ENCODE results near the gene STING1. TPM values are rescaled to one million over a fixed set of nuclear protein-coding genes. Genes with fewer than 3 reads are reported as not detected.
A peak's percentile ranks its signal among the peaks of the same experiment; 100 is the strongest.

STING1 gene
- total and polyA plus RNA-seq, 2 of the 8 experiments (the other 6 are each of a cell fraction or from before 2014, with no cell fraction given): 0.26 to 0.47 TPM

GRCh38 chr5:139514486-139514856 is 31.9 kb upstream of the STING1 start:
- Histone ChIP-seq H3K4me2 (ENCODE audit: insufficient read depth in 1 of 2, low read depth in 2 of 2, low read length in 2 of 2) (no peak overlapping the region), H4K91ac (replicated peaks; ENCODE audit: insufficient read length, low read length) (no peak overlapping the region), H3K27ac (ENCODE audit: low read depth, low read length) (no peak overlapping the region), H2BK12ac (ENCODE audit: low read depth, low read length) (no peak overlapping the region), H2BK20ac (ENCODE audit: low read length) (0 out of 2 replicates have a peak overlapping the region, but pooled peaks have one; percentile 21), H2BK5ac (ENCODE audit: low read depth, low read length) (no peak overlapping the region), H3K4me3 (ENCODE audit: extremely low read depth in 1 of 4, insufficient read depth in 2 of 4, low read depth in 3 of 4, low read length in 4 of 4) (no peak overlapping the region), H3K79me2 (ENCODE audit: control insufficient read depth in 1 of 2, insufficient read depth in 2 of 2, low read length in 2 of 2) (no peaks in the 10 kb centered on the region), H4K8ac (ENCODE audit: extremely low read depth, insufficient read depth, low read length) (no peak overlapping the region), H3K9ac (replicated peaks in 1 of 4; ENCODE audit: extremely low read depth in 1 of 4, low read depth in 3 of 4, low read length in 3 of 4) (no peak overlapping the region), H3K23ac (ENCODE audit: insufficient read length) (no peak overlapping the region), H4K5ac (ENCODE audit: insufficient read length, low read depth, low read length) (no peak overlapping the region), H2AFZ (ENCODE audit: low read length) (no peak overlapping the region), H2BK120ac (replicated peaks; ENCODE audit: low read depth, low read length) (no peak overlapping the region), H3K4me1 (replicated peaks in 1 of 4; ENCODE audit: control insufficient read depth in 3 of 4, insufficient read depth in 4 of 4, low read length in 3 of 4) (peaks cover 3 to 14% (median 5%) of the 10 kb centered on the region in 4 experiments; a peak in 5 of 7 replicates), H3K36me3 (ENCODE audit: control insufficient read depth in 2 of 4, insufficient read depth in 4 of 4, low read length in 3 of 4) (no peaks in the 10 kb centered on the region), H3K23me2 (ENCODE audit: low read depth, low read length) (0 out of 2 replicates have a peak, but pooled peaks cover 4% of the 10 kb centered on the region), H3K18ac (ENCODE audit: extremely low read depth, low read length) (no peak overlapping the region), H3K79me1 (ENCODE audit: low read depth, low read length) (no peaks in the 10 kb centered on the region), H3K27me3 (replicated peaks in 1 of 4; ENCODE audit: control insufficient read depth in 3 of 4, extremely low read depth in 1 of 4, insufficient read depth in 3 of 4, low read length in 3 of 4) (no peaks in the 10 kb centered on the region; a peak in 1 of 7 replicates), H3K56ac (replicated peaks; ENCODE audit: insufficient read length, low read depth, low read length) (no peak overlapping the region), H2AK5ac (ENCODE audit: low read depth, low read length) (no peak overlapping the region), H3K14ac (ENCODE audit: insufficient read length) (no peak overlapping the region), H2BK15ac (ENCODE audit: low read length) (0 out of 2 replicates have a peak overlapping the region, but pooled peaks have one; percentile 46), H3K9me3 (ENCODE audit: insufficient read depth in 2 of 2, low read depth in 1 of 2, low read length in 1 of 2) (no peaks in the 10 kb centered on the region), H4K20me1 (replicated peaks in 1 of 2; ENCODE audit: control insufficient read depth in 1 of 2, insufficient read depth in 2 of 2, low read length in 2 of 2) (no peaks in the 10 kb centered on the region), H3K4ac (replicated peaks; ENCODE audit: insufficient read length, low read depth, low read length) (no peak overlapping the region)
- CTCF ChIA-PET (ENCODE audit: partially characterized antibody): interaction anchor here (1.0 to 17.5 kb wide), 20 partner anchors 10 to 221 kb away, joined by 3 to 319 read pairs (median 8); partner anchors contain the start of genes DNAJC18, ECSCR, MATR3 and SMIM33
- no peak for FAIRE-seq
- 96% methylated on average over 2 of the region's 2 CpGs; no CpG with 5 or more reads in 1 of the 2 experiments for WGBS, 2 experiments (ENCODE audit: extremely low coverage in 1 of 2, insufficient coverage in 1 of 2, insufficient read length in 1 of 2, insufficient replicate concordance in 2 of 2, low coverage in 1 of 2, low lambda C conversion rate in 2 of 2, missing lambda C conversion rate in 1 of 2)
- POLR2A ChIA-PET (ENCODE audit: partially characterized antibody): interaction anchor here (0.9 to 1.6 kb wide), 4 partner anchors 9 to 221 kb away, joined by 3 to 4 read pairs (median 4); partner anchors contain the start of gene MATR3
- no peak for DNase-seq (ENCODE audit: low read depth in 1 of 2, low spot score in 2 of 2)
- TF ChIP-seq GTF2F1 (IDR thresholded peaks at IDR 0.05; ENCODE audit: borderline replicate concordance, low read depth, low read length) (no peak), EGR1 (IDR thresholded peaks at IDR 0.05; ENCODE audit: borderline replicate concordance, low read depth, low read length) (no peak), RXRA (IDR thresholded peaks at IDR 0.05; ENCODE audit: insufficient read depth, low read depth, low read length) (no peak), CEBPB (IDR thresholded peaks at IDR 0.05; ENCODE audit: low read depth, low read length) (no peak), SIN3A (conservative IDR thresholded peaks at IDR 0.05 in 1 of 2, IDR thresholded peaks at IDR 0.05 in 1 of 2; ENCODE audit: low read depth in 1 of 2, low read length in 2 of 2) (no peak), PHF8 (conservative IDR thresholded peaks at IDR 0.05; ENCODE audit: low read depth, low read length) (no peak), CBX8 (IDR thresholded peaks at IDR 0.05; ENCODE audit: borderline replicate concordance, low read depth, low read length) (no peak), EP300 (IDR thresholded peaks at IDR 0.05; ENCODE audit: borderline replicate concordance in 1 of 2, low read depth in 2 of 2, low read length in 2 of 2) (no peak), NANOG (IDR thresholded peaks at IDR 0.05; ENCODE audit: insufficient read depth, low read depth, low read length, poor library complexity, severe bottlenecking) (no peak), SRF (IDR thresholded peaks at IDR 0.05; ENCODE audit: low read depth, low read length) (no peak), SP1 (IDR thresholded peaks at IDR 0.05; ENCODE audit: low read depth, low read length) (no peak), TAF7 (optimal IDR thresholded peaks at IDR 0.05; ENCODE audit: borderline replicate concordance, low read depth, low read length) (no peak)
- TF ChIP-seq, protein P1, sequence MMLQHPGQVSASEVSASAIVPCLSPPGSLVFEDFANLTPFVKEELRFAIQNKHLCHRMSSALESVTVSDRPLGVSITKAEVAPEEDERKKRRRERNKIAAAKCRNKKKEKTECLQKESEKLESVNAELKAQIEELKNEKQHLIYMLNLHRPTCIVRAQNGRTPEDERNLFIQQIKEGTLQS (IDR thresholded peaks at IDR 0.05; ENCODE audit: insufficient read depth, low read depth, low read length): no peak
